OCI-LY1 (cell line): ENCODE measurements around the gene RBBP7.

Experiments
- H2AFZ ChIP-seq: fragments of 200-600 bp; sonication (generic), shearing (Covaris generic); 2 replicates; pipeline ENCODE4 v1.6.0; 2014; ENCODE audit warnings: antibody characterized with exemption, mild to moderate bottlenecking, low read length
- H3F3A ChIP-seq: fragments of 200-600 bp; sonication (generic), shearing (Covaris generic); 2 replicates; pipeline ENCODE4 v1.6.0; 2014; ENCODE audit warnings: mild to moderate bottlenecking, antibody characterized with exemption, low read length, moderate library complexity; ENCODE audit not compliant: insufficient read depth
- H3K27ac ChIP-seq: fragments of 200-600 bp; sonication (generic); 2 replicates; pipeline ENCODE4 v1.5.1; 2014; ENCODE audit warnings: low read length, mixed run types, mild to moderate bottlenecking, low read depth; ENCODE audit not compliant: poor library complexity, severe bottlenecking
- H3K27me3 ChIP-seq: fragments of 200-600 bp; sonication (generic); 2 replicates; pipeline ENCODE4 v1.6.0; 2014; ENCODE audit warnings: antibody characterized with exemption, mild to moderate bottlenecking, low read length, moderate library complexity; ENCODE audit not compliant: insufficient read depth
- H3K36me3 ChIP-seq: fragments of 200-600 bp; sonication (generic); 2 replicates; pipeline ENCODE4 v1.6.1; 2014; ENCODE audit warnings: mild to moderate bottlenecking, antibody characterized with exemption, low read length, moderate library complexity, mixed read lengths; ENCODE audit not compliant: insufficient read depth
- H3K4me1 ChIP-seq: fragments of 200-600 bp; sonication (generic); 2 replicates; pipeline ENCODE4 v1.5.1; 2014; ENCODE audit warnings: mild to moderate bottlenecking, low read length, moderate library complexity; ENCODE audit not compliant: insufficient read depth, severe bottlenecking
- H3K4me2 ChIP-seq: fragments of 200-600 bp; sonication (generic), shearing (Covaris generic); 2 replicates; pipeline ENCODE4 v1.6.1; 2014; ENCODE audit warnings: low read length
- H3K4me3 ChIP-seq: fragments of 200-600 bp; sonication (generic); 2 replicates; pipeline ENCODE4 v1.5.1; 2014; ENCODE audit warnings: low read length, low read depth, mild to moderate bottlenecking, mixed read lengths; ENCODE audit not compliant: poor library complexity, severe bottlenecking
- H3K79me2 ChIP-seq: fragments of 200-600 bp; shearing (Covaris generic); 2 replicates; pipeline ENCODE4 v1.6.1; 2016; ENCODE audit warnings: mixed run types, low read length, mixed read lengths; ENCODE audit not compliant: insufficient read depth
- H3K9ac ChIP-seq: fragments of 200-600 bp; sonication (generic), shearing (Covaris generic); 2 replicates; pipeline ENCODE4 v1.6.1; 2014; ENCODE audit warnings: mild to moderate bottlenecking, low read length, mixed read lengths
- H3K9me2 ChIP-seq: fragments of 200-600 bp; sonication (generic), shearing (Covaris generic); 2 replicates; pipeline ENCODE4 v1.6.1; 2014; ENCODE audit warnings: low read depth, mild to moderate bottlenecking, low read length, mixed read lengths
- H3K9me3 ChIP-seq: fragments of 200-600 bp; shearing (Covaris generic); 2 replicates; pipeline ENCODE4 v1.6.1; 2014; ENCODE audit warnings: low read length, mixed read lengths
- H4K20me1 ChIP-seq: fragments of 200-600 bp; sonication (generic), shearing (Covaris generic); 2 replicates; pipeline ENCODE4 v1.6.0; 2016; ENCODE audit warnings: mild to moderate bottlenecking, low read length; ENCODE audit not compliant: insufficient read depth
- CTCF ChIP-seq: fragments of 200-600 bp; sonication (generic), shearing (Covaris generic); IDR thresholded peaks from 2 replicates; pipeline ENCODE4 v1.5.1; 2017; ENCODE audit warnings: mild to moderate bottlenecking, antibody characterized with exemption, low read length, moderate library complexity, mixed read lengths
- EZH2 ChIP-seq: fragments of 200-600 bp; sonication (generic), shearing (Covaris generic); IDR thresholded peaks from 2 replicates; pipeline ENCODE4 v1.8.0; 2017; ENCODE audit warnings: borderline replicate concordance, mixed run types, mild to moderate bottlenecking, antibody characterized with exemption, low read length, moderate library complexity, mixed read lengths

RBBP7 gene

GRCh38 chrX:16916561-16916960 lies 46.4 kb upstream of the RBBP7 start:
- H3K27me3 ChIP-seq: no peaks in the 10 kb centered on the region
- H3F3A ChIP-seq: no peaks in the 10 kb centered on the region
- H3K36me3 ChIP-seq: no peaks in the 10 kb centered on the region
- no peak overlapping the region for H2AFZ ChIP-seq
- H3K9me2 ChIP-seq: no peaks in the 10 kb centered on the region
- TF ChIP-seq CTCF: no peak
- H3K9me3 ChIP-seq: no peaks in the 10 kb centered on the region
- H3K79me2 ChIP-seq: no peaks in the 10 kb centered on the region
- no peaks in the 10 kb centered on the region for H3K4me1 ChIP-seq
- no peak overlapping the region for H3K9ac ChIP-seq
- H3K4me2 ChIP-seq: no peak overlapping the region
- no peak overlapping the region for H3K27ac ChIP-seq
- H3K4me3 ChIP-seq: no peak overlapping the region
- H4K20me1 ChIP-seq: no peaks in the 10 kb centered on the region

- Histone ChIP-seq H3K4me2 (no peak overlapping the region), H4K20me1 (no peaks in the 10 kb centered on the region), H3K9me2 (no peaks in the 10 kb centered on the region), H3K36me3 (no peaks in the 10 kb centered on the region), H3K27me3 (no peaks in the 10 kb centered on the region), H2AFZ (no peak overlapping the region), H3K79me2 (no peaks in the 10 kb centered on the region), H3K9me3 (no peaks in the 10 kb centered on the region), H3F3A (no peaks in the 10 kb centered on the region), H3K4me1 (no peaks in the 10 kb centered on the region), H3K27ac (no peak overlapping the region), H3K9ac (no peak overlapping the region), H3K4me3 (no peak overlapping the region)
- TF ChIP-seq CTCF: no peak
- no peak for TF ChIP-seq EZH2
These were observed 43.9 kb upstream of the RBBP7 start for GRCh38 chrX:16914058-16914457.

GRCh38 chrX:16910376-16910775 lies 40.2 kb upstream of the RBBP7 start:
- Histone ChIP-seq H3K4me3 (no peak overlapping the region), H4K20me1 (no peaks in the 10 kb centered on the region), H3K4me1 (no peaks in the 10 kb centered on the region), H3K9ac (no peak overlapping the region), H3K9me2 (no peaks in the 10 kb centered on the region), H3K4me2 (no peak overlapping the region), H3K79me2 (no peaks in the 10 kb centered on the region), H3K36me3 (no peaks in the 10 kb centered on the region), H3F3A (no peaks in the 10 kb centered on the region), H3K27me3 (no peaks in the 10 kb centered on the region), H2AFZ (no peak overlapping the region), H3K27ac (no peak overlapping the region), H3K9me3 (no peaks in the 10 kb centered on the region)
- no peak for TF ChIP-seq EZH2
- TF ChIP-seq CTCF: no peak
